GM10248 (cell line): Measurements from ENCODE around the gene IRGC.

Experiments
- CTCF ChIA-PET: fragments of 300-600 bp; sonication (Branson Sonifier 250); formaldehyde crosslinking; extraction: SDS; loops from one replicate; lab custom pipeline; 2021; ENCODE audit warnings: antibody characterized with exemption; lab: Yijun Ruan, JAX
- POLR2A ChIA-PET: fragments of 350-650 bp; sonication (Branson Sonifier 250); formaldehyde crosslinking; extraction: SDS; loops from one replicate; lab custom pipeline; 2020; ENCODE audit warnings: antibody characterized with exemption; lab: Yijun Ruan, JAX
- DNase-seq: peaks from one replicate; pipeline ENCODE4 v3.0.0; 2012; ENCODE audit errors: extremely low spot score
- TF ChIP-seq, protein P1 (sequence below): IDR thresholded peaks from 2 replicates; pipeline ENCODE4 v1.5.1; 2012; ENCODE audit warnings: mild to moderate bottlenecking, low read depth; ENCODE audit errors: extremely low read depth, missing control alignments, control extremely low read depth

The IRGC gene

DNA sequence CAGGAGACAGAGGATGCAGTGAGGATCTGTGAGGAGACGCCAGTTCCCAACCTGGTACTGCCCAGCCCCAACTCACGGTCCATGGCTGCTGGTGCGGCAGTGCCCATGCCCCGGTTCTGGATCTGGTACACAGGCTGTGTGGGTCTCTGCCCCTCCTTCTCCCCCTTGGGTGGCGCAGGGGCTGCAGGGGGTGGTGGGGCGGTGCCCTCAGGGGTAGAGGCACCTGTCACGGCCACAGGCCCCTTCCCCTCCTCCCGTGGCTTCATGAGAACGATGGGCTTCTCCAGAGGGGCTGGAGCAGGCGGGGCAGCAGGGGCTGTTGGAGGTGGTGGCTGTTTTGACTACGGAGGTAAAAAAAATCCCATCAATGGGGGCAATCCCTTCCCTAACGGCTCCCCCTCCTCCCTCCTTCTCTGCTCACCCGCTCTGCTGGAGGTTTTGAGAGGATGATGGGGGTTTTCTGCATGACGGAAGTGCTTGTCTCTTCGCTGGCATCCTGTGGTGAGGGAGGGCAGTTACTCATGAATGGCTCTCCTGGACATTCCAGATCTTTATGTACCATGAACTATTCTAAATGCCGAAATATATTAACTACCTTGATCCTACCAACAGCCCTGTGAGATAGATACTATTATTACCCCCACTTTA lies 31.8 kb downstream of the IRGC start:
- TF ChIP-seq, protein P1, sequence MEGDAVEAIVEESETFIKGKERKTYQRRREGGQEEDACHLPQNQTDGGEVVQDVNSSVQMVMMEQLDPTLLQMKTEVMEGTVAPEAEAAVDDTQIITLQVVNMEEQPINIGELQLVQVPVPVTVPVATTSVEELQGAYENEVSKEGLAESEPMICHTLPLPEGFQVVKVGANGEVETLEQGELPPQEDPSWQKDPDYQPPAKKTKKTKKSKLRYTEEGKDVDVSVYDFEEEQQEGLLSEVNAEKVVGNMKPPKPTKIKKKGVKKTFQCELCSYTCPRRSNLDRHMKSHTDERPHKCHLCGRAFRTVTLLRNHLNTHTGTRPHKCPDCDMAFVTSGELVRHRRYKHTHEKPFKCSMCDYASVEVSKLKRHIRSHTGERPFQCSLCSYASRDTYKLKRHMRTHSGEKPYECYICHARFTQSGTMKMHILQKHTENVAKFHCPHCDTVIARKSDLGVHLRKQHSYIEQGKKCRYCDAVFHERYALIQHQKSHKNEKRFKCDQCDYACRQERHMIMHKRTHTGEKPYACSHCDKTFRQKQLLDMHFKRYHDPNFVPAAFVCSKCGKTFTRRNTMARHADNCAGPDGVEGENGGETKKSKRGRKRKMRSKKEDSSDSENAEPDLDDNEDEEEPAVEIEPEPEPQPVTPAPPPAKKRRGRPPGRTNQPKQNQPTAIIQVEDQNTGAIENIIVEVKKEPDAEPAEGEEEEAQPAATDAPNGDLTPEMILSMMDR, result no peak
- ChIA-PET CTCF (interaction anchor here (0.8 to 7.7 kb wide), 9 partner anchors 9 to 153 kb away, joined by 3 to 67 read pairs (median 14); partner anchors contain the start of gene KCNN4), POLR2A (no interaction called here)
- DNase-seq, result peak; percentile 52

DNA sequence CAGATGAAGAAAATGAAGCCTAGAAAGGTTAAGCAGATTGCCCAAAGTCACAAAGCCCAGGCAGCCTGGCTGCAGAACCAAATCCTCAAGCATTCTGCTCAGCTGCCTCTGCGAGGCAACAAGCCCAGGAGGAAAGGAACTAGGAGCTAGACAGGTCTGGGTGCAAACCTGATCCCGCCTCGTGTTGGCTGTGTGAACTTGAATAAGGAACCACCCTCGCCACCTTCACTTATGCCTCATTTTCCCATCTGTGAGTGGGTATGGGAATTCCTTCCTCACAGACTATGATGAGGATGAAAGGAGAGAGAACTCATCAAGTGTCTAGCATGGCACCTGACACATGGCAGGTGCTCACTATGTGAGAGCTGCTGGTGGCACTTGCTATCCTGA lies 32.3 kb downstream of the IRGC start:
- CTCF ChIA-PET, result interaction anchor here (0.8 to 7.7 kb wide), 4 partner anchors 15 to 62 kb away, joined by 3 to 67 read pairs (median 9); no protein-coding TSS in a partner anchor
- no peak for DNase-seq
- POLR2A ChIA-PET, result no interaction called here
- TF ChIP-seq, protein P1, result no peak

DNA sequence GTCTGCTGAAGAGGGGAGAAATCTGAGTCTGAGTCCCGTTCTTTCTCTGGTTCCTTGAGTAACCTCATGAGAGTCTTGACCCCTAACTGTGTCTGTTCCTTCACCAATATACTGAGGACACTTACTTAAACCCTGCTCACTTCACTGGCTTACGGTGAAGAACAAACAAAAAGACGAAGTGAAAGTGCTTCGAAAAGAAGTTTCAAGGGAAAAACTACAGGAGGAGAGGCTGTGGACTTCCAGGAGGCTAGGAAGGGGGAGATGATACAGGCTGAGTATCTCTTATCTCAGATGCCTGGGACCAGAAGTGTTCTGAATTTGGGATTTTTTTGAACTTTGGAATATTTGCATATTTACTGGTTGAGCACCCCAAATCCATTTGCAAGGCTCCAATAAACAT lies 32.8 kb downstream of the IRGC start:
- TF ChIP-seq, protein P1, result no peak
- no peak for DNase-seq
- ChIA-PET CTCF (interaction anchor here (0.8 to 7.7 kb wide), 4 partner anchors 15 to 62 kb away, joined by 3 to 67 read pairs (median 9); no protein-coding TSS in a partner anchor), POLR2A (no interaction called here)

DNA sequence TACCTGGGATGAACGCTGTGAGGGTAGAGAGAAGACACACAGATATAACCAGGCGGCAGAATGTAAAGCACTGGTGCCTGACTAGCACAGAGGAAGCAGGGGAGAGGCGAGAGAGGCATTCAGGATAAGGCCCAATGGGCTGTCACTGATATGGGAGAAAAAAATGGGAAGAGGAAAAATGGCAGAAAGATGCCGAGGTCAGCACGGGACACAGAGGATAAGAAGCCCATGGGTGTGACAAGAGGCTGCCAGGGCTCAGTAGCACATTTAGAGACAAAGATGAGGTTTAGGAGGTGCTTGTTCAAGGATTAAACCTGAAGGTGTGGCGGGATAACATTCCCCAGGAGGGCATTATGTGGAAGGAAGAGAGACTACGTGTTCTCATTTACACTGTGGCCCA lies 33.3 kb downstream of the IRGC start:
- POLR2A ChIA-PET, result interaction anchor here (1.0 kb wide), 1 partner anchor 16 kb away, joined by 3 read pairs; no protein-coding TSS in a partner anchor
- no peak for DNase-seq
- CTCF ChIA-PET, result interaction anchor here (0.8 to 2.7 kb wide), 4 partner anchors 18 to 81 kb away, joined by 4 to 14 read pairs (median 6); no protein-coding TSS in a partner anchor
- TF ChIP-seq, protein P1, result no peak

DNA sequence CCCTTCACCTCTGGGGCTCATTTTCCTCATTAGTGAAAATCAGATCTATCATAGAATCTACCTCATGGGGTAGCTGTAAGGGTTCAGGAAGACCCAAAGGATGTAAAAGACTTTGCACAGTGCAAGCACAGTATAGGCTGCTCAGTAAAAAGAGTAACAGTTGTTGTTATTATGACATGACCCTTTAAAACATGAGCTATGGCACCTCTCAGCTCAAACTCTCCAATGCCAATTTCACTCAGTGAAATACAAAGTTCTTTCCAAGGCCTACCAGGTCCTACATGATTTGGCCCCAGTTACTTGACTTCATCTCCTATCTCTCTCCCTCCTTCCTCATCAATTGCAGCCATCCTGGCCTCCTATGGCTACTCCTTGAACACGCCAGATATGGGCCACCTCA lies 34.0 kb downstream of the IRGC start:
- ChIA-PET POLR2A (interaction anchor here (1.0 kb wide), 1 partner anchor 15 kb away, joined by 3 read pairs; no protein-coding TSS in a partner anchor), CTCF (interaction anchor here (0.7 to 2.7 kb wide), 5 partner anchors 17 to 82 kb away, joined by 3 to 14 read pairs (median 4); no protein-coding TSS in a partner anchor)
- DNase-seq, result no peak
- TF ChIP-seq, protein P1, result no peak

DNA sequence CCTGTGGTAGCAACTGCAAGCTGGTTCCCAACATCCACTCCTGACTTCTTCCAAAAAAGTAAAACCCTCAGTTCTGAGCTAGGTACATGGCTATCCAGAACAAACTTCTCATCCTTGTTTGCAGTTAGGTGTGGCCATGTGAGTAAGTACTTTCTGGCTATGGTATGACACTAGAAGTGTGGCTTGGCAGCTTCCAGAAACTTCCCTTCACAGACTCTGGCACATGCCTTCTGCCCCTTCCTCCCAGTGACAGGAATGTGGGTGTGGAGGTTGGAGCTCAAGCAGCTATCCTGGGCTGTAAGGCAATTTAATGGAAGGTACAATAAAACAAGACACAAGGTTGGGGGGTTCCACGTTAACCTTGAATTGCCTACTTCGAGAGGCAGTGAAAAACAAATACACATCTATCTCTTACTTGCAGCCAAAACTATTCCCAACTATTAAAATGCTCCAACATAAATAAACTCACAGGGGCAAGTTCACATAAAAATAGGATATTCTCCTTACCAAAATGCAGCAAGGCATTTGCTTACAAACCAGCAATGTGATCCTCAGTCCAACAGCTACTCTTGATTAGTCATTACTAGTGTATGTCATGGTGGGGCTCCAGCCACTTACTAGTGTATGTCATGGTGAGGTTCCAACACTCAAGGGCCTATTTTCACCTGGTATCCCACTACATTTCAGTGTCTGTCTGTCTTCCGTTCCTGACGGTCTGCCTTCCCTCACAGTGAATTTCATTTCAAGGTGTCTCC lies 35.8 kb downstream of the IRGC start:
- DNase-seq, result no peak
- ChIA-PET POLR2A (interaction anchor here (5.6 kb wide), 1 partner anchor 14 kb away, joined by 38 read pairs; no protein-coding TSS in a partner anchor), CTCF (interaction anchor here (0.8 to 20.8 kb wide), 7 partner anchors 9 to 83 kb away, joined by 3 to 234 read pairs (median 6); partner anchors contain the start of gene KCNN4)
- TF ChIP-seq, protein P1, result no peak
